Hepatic stellate cell (primary cell): ENCODE results near the gene ADRA2C.
"Not testable (repeated sequence)": the region's sequence is repeated elsewhere in the genome, so short reads cannot be mapped to it uniquely, and the experiment has no call there.

Experiments
- DNase-seq: peaks from one replicate; pipeline ENCODE4 v3.0.0; 2011; ENCODE audit warnings: low spot score

Gene ADRA2C

GRCh38 chr4:3813151-3814052, 47.2 kb downstream of the ADRA2C start:
- DNase-seq, result no peak

- DNase-seq, result no peak
Observed at GRCh38 chr4:3814053-3814570, 47.9 kb downstream of the ADRA2C start.

- DNase-seq, result not testable (repeated sequence)
Observed at GRCh38 chr4:3814838-3815237, 48.7 kb downstream of the ADRA2C start.

- no peak for DNase-seq
Observed at GRCh38 chr4:3816256-3816825, 50.2 kb downstream of the ADRA2C start.

DNA sequence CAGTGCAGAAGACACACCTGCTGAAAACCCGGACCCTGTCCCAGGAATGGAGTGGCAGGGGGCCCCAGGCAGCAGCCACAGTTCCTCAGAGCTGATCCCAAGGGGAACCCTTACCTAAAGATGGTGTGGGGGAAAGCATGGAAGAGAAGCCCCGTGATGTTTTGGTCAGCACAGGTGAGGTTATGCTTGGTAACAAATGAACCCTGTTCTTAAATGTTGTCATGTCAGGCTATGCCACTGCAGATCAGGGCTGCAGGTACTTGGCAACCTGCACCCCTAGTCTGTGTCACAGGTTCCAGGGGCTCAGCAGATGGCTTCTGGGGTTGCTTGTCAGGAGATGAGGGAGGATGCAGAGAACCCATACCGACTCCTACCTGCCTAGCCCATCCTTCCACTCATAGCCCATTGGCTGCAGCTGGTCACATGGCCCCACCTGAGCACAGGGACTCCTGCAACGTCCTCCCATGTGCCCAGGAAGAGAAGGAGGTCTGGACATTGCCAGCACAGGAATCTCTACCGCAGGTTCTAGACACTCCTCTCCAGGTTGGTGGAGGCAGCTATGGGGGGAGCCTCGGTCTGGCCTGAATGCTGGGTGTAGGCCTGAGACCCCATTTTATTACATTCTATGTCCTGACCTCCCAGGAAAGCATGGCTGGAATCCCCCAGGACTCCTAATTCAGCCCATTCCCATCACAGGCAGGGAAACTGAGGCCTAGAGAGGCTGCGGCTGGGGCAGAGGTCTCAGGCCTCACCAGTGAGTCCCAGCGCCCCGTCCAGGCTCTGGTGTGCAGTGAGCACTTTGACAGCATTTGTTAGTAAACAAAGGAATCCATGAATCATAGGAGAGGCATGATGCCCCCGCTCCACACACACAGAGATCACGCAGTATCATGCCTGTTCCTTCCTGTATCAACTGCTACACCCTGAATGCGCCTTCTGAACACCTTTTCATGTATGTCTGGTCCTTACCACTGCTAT, 51.1 kb downstream of the ADRA2C start:
- DNase-seq, result no peak
